Loucy (cell line): ENCODE data around the gene BCL11A.

Experiments used
- H2AFZ ChIP-seq: fragments of 200-600 bp; sonication (generic); 2 replicates; pipeline ENCODE4 v1.6.0; 2016; ENCODE audit warnings: antibody characterized with exemption, mild to moderate bottlenecking, low read length, moderate library complexity
- H3F3A ChIP-seq: fragments of 200-600 bp; 2 replicates; pipeline ENCODE4 v1.6.0; 2016; ENCODE audit warnings: antibody characterized with exemption, low read depth, mild to moderate bottlenecking
- H3K27me3 ChIP-seq: fragments of 200-600 bp; sonication (generic); 2 replicates; pipeline ENCODE4 v1.6.1; 2014; ENCODE audit warnings: low read length, mild to moderate bottlenecking; ENCODE audit not compliant: insufficient read depth, poor library complexity, severe bottlenecking
- H3K36me3 ChIP-seq: fragments of 200-600 bp; sonication (generic); 2 replicates; pipeline ENCODE4 v1.6.1; 2016; ENCODE audit warnings: low read length; ENCODE audit not compliant: insufficient read depth
- H3K4me1 ChIP-seq: fragments of 200-600 bp; sonication (generic); 2 replicates; pipeline ENCODE4 v1.5.1; 2014; ENCODE audit warnings: low read length, mild to moderate bottlenecking; ENCODE audit not compliant: insufficient read depth, poor library complexity, severe bottlenecking
- H3K4me2 ChIP-seq: fragments of 200-600 bp; sonication (generic); 2 replicates; pipeline ENCODE4 v1.6.0; 2014; ENCODE audit warnings: antibody characterized with exemption, low read length, low read depth, mild to moderate bottlenecking; ENCODE audit not compliant: poor library complexity, severe bottlenecking
- H3K4me3 ChIP-seq: fragments of 200-600 bp; sonication (generic); 2 replicates; pipeline ENCODE4 v1.5.1; 2014; ENCODE audit warnings: low read length, mild to moderate bottlenecking, mixed read lengths; ENCODE audit not compliant: poor library complexity, severe bottlenecking
- H3K79me2 ChIP-seq: fragments of 200-600 bp; sonication (generic); 2 replicates; pipeline ENCODE4 v1.6.1; 2014; ENCODE audit warnings: low read length; ENCODE audit not compliant: insufficient read depth
- H3K9ac ChIP-seq: fragments of 200-600 bp; sonication (generic); 2 replicates; pipeline ENCODE4 v1.6.0; 2014; ENCODE audit warnings: mild to moderate bottlenecking, low read depth, low read length, moderate library complexity; ENCODE audit not compliant: poor library complexity, severe bottlenecking
- H3K9me2 ChIP-seq: fragments of 200-600 bp; sonication (generic); replicated peaks from 2 replicates; pipeline ENCODE4 v1.6.1; 2016; ENCODE audit warnings: low read depth, low read length, mixed read lengths
- H3K9me3 ChIP-seq: fragments of 200-600 bp; sonication (generic); 2 replicates; pipeline ENCODE4 v1.6.1; 2014; ENCODE audit warnings: mild to moderate bottlenecking, antibody characterized with exemption, low read length, low read depth; ENCODE audit not compliant: insufficient read depth
- H4K20me1 ChIP-seq: fragments of 200-600 bp; sonication (generic); 2 replicates; pipeline ENCODE4 v1.6.0; 2014; ENCODE audit warnings: antibody characterized with exemption, low read length, mild to moderate bottlenecking; ENCODE audit not compliant: insufficient read depth, poor library complexity, severe bottlenecking
- EZH2phosphoT487 ChIP-seq: fragments of 200-600 bp; IDR thresholded peaks from 2 replicates; pipeline ENCODE4 v1.6.1; 2018; ENCODE audit warnings: antibody characterized with exemption, mild to moderate bottlenecking, moderate library complexity, borderline replicate concordance
- TF ChIP-seq, protein P1 (sequence below): fragments of 200-600 bp; sonication (generic); conservative IDR thresholded peaks from 2 replicates; pipeline ENCODE4 v1.5.1; 2014; ENCODE audit warnings: mild to moderate bottlenecking, antibody characterized with exemption, low read length

Gene BCL11A

DNA sequence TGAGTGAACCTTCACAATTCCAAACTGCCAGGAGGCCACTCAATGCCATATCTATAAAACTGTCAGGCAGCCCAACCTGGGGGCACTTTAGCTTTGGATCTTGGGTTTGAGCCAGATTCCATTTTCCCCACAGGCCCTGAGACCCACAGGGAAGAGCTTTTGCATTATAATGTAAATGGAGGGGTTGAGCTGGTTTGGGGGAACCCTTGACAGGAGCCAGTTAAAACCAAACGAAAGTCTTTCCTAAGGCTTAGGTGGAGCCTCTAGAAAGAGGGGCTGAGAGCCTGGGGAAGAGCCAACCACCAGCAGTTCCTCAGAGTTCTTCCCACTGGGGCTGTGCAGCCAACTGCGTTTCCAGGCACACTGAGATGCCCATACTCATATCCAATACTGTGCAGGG, 42.7 kb downstream of the BCL11A start:
- Histone ChIP-seq H3F3A (no peaks in the 10 kb centered on the region), H2AFZ (no peak overlapping the region), H3K27me3 (no peaks in the 10 kb centered on the region), H3K4me3 (no peak overlapping the region), H3K9me3 (no peaks in the 10 kb centered on the region), H3K36me3 (peaks cover 16% of the 10 kb centered on the region; the same call in 1 of the 2 replicates), H3K4me2 (no peak overlapping the region), H4K20me1 (no peaks in the 10 kb centered on the region), H3K9ac (no peak overlapping the region), H3K9me2 (no peaks in the 10 kb centered on the region), H3K4me1 (no peaks in the 10 kb centered on the region), H3K79me2 (peaks cover 27% of the 10 kb centered on the region; the same call in 1 of the 2 replicates)
- TF ChIP-seq, protein P1, sequence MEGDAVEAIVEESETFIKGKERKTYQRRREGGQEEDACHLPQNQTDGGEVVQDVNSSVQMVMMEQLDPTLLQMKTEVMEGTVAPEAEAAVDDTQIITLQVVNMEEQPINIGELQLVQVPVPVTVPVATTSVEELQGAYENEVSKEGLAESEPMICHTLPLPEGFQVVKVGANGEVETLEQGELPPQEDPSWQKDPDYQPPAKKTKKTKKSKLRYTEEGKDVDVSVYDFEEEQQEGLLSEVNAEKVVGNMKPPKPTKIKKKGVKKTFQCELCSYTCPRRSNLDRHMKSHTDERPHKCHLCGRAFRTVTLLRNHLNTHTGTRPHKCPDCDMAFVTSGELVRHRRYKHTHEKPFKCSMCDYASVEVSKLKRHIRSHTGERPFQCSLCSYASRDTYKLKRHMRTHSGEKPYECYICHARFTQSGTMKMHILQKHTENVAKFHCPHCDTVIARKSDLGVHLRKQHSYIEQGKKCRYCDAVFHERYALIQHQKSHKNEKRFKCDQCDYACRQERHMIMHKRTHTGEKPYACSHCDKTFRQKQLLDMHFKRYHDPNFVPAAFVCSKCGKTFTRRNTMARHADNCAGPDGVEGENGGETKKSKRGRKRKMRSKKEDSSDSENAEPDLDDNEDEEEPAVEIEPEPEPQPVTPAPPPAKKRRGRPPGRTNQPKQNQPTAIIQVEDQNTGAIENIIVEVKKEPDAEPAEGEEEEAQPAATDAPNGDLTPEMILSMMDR: no peak
- TF ChIP-seq EZH2phosphoT487: no peak

- Histone ChIP-seq H3K79me2 (peaks cover 39% of the 10 kb centered on the region; the same call in 1 of the 2 replicates), H2AFZ (no peak overlapping the region), H3K36me3 (peaks cover 14% of the 10 kb centered on the region; the same call in 1 of the 2 replicates), H3F3A (no peaks in the 10 kb centered on the region), H3K4me1 (no peaks in the 10 kb centered on the region), H4K20me1 (peaks cover 2% of the 10 kb centered on the region), H3K4me2 (no peak overlapping the region), H3K9ac (no peak overlapping the region), H3K27me3 (no peaks in the 10 kb centered on the region), H3K9me3 (no peaks in the 10 kb centered on the region), H3K4me3 (no peak overlapping the region), H3K9me2 (no peaks in the 10 kb centered on the region)
- TF ChIP-seq EZH2phosphoT487: no peak
- TF ChIP-seq, protein P1: no peak
Observed at GRCh38 chr2:60509066-60509465, 44.4 kb downstream of the BCL11A start.

GRCh38 chr2:60508339-60508917, 45.0 kb downstream of the BCL11A start:
- Histone ChIP-seq H4K20me1 (peaks cover 2% of the 10 kb centered on the region), H3K79me2 (peaks cover 38% of the 10 kb centered on the region; the same call in 1 of the 2 replicates)

More at GRCh38 chr2:60508339-60508917, 45.0 kb downstream of the BCL11A start:
- Histone ChIP-seq H3K4me1 (no peaks in the 10 kb centered on the region), H2AFZ (no peak overlapping the region), H3K9me3 (no peaks in the 10 kb centered on the region), H3K9ac (no peak overlapping the region), H3K4me3 (no peak overlapping the region), H3K27me3 (no peaks in the 10 kb centered on the region), H3K36me3 (peaks cover 14% of the 10 kb centered on the region; the same call in 1 of the 2 replicates), H3K4me2 (no peak overlapping the region), H3K9me2 (no peaks in the 10 kb centered on the region), H3F3A (no peaks in the 10 kb centered on the region)
- TF ChIP-seq, protein P1: no peak
- no peak for TF ChIP-seq EZH2phosphoT487
